SIG-M5 (cell line): ENCODE data around the gene NIPAL3.
"Not testable (repeated sequence)": the region's sequence is repeated elsewhere in the genome, so short reads cannot be mapped to it uniquely, and the experiment has no call there.

Source experiments
- DNase-seq: peaks from one replicate; lab custom pipeline; 2025; lab: John Stamatoyannopoulos, UW

Gene NIPAL3

GRCh38 chr1:24517898-24518297 is 102.3 kb downstream of the NIPAL3 start:
- DNase-seq = no peak

GRCh38 chr1:24520282-24520681 is 104.7 kb downstream of the NIPAL3 start:
- not testable (repeated sequence) for DNase-seq
